GDM1 (cell line): ENCODE data around the gene CNOT10.
A peak's percentile ranks its signal among the peaks of the same experiment; 100 is the strongest.
"Not testable (repeated sequence)": the region's sequence is repeated elsewhere in the genome, so short reads cannot be mapped to it uniquely, and the experiment has no call there.

Experiments used
- DNase-seq: peaks from one replicate; lab custom pipeline; 2025; lab: John Stamatoyannopoulos, UW

The CNOT10 gene

DNA sequence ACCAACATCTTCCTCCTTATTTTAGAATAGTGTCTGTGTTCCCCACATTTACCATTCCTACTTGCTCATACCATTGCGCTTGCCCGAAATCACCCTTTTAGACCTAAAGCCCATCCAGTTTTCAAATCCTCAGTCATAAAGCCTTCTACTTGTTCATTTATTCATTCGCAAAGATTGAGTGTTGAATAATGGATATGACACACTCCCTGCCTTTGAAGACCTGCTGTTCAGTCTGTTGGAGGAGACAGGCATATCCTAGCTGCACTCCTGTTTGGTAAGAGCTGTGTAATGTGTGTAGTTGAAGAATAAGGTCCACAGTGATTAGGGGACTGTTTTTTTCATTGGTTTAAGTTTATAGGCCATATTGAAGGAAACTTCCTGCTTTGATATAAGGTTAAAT is 1.7 kb downstream of the CNOT10 start:
- no peak for DNase-seq

DNA sequence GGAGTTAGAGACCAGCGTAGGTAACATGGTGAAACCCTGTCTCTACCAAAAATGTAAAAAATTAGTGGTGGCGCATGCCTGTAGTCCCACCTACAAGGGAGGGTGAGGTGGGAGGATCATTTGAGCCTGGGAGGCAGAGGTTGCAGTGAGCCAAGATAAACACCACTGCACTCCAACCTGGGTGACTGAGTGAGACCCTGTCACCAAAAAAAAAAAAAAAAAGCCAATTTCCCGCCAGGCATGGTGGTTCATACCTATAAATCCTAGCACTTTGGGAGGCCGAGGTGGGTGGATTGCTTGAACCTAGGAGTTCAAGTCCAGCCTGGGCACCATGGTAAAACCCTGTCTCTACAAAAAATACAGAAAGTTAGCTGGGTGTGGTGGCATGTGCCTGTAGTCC is 6.9 kb downstream of the CNOT10 start:
- DNase-seq, result no peak

DNA sequence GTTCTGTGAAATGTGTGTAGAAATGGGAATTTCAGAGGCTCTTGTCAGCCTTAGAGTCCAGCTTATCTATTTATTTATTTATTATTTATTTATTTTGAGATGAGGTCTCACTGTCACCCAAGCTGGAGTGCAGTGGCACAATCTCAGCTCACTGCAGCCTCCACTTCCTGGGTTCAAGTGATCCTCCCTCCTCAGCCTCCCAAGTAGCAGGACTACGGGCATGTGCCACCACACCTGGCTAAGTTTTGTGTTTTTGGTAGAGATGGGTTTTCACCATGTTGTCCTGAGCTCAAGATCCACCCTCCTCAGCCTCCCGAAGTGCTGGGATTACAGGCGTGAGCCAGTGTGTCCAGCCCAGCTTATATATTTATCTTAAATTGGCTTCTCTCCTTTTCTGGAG is 11.5 kb downstream of the CNOT10 start:
- DNase-seq, result no peak

DNA sequence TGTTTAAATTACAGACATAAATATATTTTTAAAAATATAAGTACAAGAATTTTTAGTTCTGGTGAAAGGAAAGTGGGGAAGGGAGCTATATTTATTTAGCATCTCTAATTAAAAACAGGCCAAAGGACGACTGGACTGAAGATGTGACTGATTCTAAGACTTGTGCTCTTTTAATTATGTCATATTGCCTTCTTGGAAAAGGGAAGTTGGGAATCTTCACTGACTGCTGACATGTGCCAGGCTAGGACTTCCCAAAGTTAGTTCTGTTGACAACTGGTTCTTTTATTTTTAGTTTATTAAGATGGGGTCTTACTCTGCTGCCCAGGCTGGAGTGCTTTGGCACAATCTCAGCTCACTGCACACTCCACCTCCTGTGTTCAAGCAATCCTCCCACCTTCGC is 13.5 kb downstream of the CNOT10 start:
- DNase-seq, result no peak

DNA sequence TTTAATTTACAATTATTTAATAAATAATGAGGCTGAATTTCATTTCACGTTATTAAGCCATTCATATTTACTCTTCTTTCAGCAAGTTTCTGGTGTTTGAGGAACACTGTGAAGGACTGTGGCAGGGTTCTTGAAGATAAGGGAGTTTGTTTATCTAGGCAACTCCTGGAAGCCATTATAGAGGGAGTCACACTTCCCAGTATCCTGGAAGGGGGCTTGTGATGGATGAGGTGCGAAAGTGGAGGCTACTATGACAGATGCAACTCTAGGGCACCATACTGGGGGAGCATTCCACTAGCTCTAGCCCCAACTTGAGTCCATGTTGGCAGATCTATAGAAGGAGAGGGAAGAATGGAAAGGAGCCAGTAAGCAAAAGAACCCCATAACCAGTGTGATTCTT is 14.4 kb downstream of the CNOT10 start:
- no peak for DNase-seq

DNA sequence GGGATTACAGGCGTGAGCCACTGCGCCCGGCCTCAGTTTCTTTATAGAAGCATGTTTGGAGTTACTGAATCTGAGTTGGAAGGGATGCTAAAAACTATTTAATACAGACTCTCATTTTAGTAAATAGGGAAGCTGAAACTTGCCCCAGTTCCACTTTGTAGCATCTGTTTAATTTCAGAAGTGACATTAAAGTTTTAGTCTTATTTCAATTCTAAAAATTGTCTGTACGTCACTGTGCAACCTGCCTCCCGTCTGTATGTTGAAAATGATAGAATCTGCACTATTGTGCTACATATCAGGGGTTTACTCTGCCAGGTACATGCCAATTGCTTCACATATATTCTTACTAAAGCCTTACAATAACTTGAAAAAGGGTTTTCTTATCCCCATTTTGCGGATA is 15.3 kb downstream of the CNOT10 start:
- no peak for DNase-seq

DNA sequence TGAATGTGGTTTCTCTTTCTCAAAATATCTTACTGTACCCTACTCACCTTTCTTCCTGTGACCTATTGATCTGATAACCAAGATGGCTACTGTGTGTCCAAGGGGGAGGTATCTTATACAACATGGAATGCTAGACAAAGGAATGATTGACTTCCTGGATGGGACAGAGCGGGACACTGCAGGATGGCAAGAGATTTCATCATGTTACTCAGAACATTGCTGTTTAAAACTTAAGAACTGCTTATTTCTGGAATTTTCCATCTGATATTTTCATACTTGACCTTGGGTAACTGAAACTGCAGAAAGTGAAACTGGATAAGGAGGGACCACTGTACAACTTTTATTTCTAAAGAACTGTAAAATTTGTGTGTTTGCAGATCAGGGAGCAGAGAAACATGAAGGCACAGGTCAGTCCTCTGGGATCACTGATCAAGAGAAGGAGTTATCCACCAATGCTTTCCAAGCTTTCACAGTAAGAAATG is 18.5 kb downstream of the CNOT10 start:
- no peak for DNase-seq

DNA sequence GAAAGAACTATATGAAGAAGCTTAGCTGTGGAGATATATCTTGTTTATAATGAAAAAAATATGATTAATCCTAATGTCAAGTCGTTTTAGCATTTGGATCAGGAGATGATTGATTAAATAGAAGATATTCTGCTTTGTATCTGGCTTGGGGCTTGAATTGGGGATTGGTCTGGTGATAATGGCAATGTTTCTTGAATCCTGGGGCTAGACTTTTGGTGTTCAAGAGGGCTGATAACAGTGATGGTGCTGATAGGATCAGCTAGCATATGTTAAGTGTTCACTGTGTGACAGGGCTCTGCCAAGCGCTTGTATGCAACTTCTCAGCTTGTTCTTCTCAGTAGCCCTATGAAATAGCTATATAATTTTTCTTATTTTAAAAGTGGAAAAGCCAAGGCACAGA is 20.2 kb downstream of the CNOT10 start:
- no peak for DNase-seq

DNA sequence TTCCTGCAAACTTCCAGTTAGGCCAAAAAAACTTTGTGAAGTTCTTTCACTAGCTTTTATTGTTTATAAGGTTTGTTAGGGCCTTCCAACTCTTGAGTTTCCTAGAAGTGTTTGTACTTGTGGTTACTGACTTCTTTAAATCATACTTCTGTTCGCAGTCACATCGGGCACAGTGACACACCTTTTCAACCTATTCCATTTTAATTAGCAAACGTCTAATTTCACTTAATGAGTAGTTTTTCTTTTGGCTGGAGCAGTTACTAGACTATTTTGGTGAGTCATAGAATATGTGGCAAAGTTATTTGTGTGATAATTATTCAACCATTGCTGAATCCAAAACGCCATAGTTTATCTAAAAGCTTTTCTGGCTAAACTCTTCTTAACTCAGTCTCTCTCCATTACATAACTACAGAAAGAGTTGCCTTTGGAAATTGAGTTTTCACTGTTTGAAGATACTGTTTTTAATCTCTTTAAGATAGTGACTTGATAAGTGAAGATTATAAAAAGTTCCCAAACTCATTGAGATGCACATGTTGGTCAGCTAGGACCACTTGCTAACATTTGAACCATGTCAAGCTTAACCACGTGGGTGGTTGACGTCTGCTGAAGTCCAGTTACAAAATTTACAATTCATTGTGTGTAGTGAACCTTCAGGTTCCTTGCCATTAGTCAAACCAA is 21.5 kb downstream of the CNOT10 start:
- no peak for DNase-seq

DNA sequence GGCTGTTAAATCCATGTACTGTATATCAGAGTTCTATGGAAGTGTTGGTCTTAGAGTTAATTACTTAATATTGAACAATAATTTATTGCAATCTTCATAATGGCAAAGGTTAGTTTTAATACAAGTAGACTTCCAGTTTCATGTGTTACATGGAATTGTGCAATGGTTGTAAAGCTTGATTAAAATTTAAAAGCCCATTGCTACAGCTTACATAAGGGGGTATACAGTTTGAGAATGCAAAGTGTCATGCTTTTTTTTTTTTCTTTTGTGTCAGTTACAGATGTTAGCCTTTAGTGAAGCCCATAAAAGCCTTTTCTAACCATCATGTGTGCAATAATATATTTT is 22.0 kb downstream of the CNOT10 start:
- DNase-seq, result no peak

DNA sequence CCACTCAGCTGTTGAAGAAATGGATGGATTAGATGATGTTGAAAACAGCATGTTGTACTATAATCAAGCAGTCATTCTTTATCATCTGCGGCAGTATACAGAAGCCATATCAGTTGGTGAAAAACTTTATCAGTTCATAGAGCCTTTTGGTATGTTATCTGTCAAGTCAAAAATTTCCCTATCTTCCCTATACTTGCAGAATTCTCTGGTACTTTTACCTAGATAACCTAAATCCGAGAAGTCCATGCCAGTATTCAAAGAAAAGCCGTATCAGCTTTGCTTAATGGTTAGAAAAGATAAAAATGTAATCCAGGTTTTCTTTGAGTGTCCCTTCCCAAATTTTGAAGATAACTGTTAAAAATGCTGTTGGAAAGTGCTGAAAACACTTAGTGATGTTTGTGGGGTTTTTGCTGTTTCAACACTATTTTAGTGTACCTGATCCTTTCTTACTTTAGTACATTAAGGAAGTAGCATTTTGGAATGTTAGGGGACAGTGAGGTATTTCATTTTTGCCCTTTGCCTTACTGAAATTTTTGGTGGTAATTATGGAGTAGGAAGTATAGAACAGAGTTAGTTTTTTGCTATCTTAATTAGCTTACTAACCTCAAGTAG is 23.8 kb downstream of the CNOT10 start:
- DNase-seq, result no peak

DNA sequence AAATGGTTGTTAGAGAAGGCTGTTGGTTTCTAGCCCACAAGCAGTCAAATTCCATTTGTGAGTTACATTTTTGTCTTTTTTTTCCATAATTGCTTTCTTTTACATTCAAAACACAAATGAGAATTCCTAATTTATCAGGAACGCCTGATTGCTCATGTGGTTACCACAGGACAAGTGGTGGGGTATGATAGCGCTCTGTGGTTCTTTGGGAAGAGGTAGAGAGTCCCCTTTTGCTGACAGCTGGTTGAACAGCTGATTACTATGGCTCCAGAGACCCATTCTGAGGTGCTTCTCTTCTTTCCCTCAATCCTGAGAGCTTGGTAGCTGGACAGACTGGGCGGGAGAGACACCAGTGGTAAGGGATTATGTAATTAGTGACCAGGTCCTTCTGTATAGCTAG is 24.4 kb downstream of the CNOT10 start:
- DNase-seq, result no peak

DNA sequence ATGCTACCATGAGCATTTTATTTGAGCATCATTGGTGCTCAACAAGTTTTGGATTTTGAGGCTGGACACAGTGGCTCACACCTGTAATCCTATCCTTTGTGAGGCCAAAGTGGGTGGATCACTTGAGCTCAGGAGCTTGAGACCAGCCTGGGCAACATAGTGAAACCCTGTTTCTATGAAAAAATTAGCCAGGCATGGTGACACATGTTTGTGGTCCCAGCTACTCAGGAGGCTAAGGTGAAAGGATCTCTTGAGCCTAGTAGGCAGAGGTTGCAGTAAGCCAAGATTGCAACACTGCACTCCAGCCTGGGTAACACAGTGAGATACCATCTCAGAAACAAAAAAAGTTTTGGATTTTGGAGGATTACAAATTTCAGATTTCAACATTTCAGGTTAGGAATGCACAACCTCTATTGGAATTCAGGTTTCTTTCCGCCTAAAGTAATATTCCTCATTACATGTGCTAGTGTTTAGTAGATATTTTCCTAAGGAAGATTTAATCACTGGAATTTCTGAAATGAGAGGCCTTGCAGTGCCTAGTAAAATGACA is 27.6 kb downstream of the CNOT10 start:
- no peak for DNase-seq

DNA sequence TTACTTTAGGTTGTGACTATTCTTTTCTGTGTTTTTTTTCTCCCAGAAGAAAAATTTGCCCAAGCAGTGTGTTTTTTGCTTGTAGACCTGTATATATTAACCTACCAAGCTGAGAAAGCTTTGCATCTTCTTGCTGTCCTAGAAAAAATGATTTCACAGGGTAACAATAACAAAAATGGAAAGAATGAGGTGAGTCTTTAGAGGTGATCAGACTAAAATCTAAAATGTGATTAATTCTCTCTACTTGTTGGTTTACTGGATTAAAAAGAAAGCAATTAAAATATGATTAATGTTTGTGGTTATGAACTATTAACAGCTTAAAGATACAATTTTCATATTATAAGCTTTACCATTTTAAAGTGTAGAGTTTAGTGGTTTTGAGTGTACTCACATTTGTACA is 28.2 kb downstream of the CNOT10 start:
- no peak for DNase-seq

DNA sequence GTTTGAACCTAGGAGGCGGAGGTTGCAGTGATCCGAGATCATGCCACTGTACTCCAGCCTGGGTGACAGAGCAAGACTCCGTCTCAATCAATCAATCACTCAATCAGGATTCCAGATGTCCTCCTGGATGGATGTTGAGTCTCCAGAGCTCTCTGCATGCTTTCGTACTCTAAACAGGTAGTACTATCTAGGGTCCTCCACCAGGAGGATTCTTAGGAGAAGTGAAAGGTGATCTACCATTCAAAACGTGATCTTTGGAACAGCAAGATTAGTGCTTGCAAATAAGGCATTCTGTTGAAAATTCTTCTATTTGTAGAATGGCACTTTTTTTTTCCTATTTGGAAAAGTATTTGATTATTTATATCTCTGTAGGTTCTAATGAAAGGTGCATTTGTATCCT is 34.3 kb downstream of the CNOT10 start:
- no peak for DNase-seq

DNA sequence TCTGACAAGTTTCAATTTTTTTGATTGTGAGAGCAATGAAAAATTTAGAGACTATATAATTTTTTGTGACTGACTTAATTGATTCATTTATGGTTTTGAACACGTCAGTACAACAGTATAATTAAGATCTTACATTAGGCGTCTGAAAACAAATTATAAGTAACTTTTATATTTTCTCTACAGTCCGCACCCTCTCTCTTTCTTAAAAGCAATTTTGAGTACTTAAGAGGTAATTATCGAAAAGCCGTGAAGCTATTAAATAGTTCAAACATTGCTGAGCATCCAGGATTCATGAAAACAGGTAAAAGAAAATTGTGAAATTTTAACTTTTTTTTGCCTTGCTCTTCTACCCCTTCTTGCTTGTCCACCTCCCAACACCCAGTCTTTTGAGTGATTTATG is 34.9 kb downstream of the CNOT10 start:
- DNase-seq, result no peak

DNA sequence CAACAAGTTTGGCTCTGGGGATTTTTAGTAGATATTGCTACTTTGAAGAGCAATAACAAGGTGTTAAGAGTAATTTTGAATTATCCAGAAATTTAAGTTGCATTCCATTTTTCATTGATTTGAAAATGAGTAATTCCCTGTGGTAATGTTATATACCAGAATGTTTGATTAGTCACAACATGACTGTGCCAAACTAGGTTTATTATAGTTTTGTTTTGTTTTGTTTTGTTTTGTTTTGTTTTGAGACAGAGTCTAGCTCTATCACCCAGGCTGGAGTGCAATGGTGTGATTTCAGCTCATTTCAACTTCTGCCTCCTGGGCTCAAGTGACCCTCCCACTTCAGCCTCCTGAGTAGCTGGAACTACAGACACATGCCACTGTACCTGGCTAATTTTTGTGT is 40.7 kb downstream of the CNOT10 start:
- DNase-seq, result no peak

DNA sequence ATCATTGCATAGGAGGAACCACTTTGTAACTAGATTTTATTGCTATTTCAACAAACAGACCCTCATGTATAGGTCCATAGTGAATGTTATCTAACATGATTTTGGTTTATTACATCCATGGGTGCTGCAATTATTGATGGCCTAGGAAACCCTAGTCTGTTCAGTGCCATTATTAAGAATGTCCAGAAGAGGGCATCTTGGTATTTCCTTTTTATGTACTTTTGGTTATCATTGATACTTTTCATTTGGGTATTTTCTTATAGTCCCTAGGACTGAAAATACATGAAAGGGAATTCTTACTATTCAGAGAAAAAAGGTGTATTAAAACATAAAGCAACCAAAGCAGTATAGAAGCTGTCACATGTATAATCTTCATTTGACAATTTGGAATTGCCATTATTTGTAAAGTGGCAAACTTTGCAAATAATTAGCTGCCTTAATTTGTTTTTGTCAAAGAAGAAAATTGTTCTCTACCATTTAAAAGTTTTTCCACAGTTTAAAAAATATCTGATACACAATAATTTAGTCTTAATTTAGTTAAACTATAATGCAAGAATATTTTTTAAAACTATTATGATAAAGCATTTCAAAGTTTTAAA is 48.7 kb downstream of the CNOT10 start:
- DNase-seq, result peak; percentile 8

DNA sequence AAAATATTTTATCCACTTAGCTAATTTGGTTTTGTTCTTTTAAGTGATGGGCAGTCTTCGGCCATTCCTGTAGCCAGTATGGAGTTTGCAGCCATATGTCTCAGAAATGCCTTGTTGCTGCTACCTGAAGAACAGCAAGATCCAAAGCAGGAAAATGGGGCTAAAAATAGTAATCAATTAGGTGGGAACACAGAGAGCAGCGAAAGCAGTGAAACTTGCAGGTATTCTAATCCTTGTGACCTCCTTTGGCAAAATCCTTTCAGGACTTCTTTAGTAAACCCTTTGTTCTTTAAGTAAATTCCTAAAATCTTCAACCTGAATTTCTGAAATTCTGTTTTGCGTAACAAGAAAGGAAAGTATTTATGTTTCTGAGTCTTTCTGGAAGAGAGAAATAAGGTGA is 49.8 kb downstream of the CNOT10 start:
- DNase-seq, result no peak

DNA sequence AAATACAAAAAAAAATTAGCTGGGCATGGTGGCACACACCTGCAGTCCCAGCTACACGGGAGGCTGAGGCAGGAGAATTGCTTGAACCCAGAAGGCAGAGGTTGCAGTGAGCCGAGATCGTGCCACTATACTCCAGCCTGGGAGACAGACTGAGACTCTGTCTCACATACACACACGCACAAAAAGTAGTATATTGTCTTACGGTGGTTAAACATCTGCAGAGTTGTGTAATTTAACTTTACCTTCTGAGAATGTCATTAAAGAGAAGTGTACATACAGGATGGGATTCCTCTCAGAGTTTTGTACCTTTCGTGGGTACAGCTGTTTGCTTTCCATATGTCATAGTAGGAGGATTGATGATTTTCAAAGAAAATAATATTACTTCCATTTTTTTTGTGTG is 58.5 kb downstream of the CNOT10 start:
- not testable (repeated sequence) for DNase-seq

DNA sequence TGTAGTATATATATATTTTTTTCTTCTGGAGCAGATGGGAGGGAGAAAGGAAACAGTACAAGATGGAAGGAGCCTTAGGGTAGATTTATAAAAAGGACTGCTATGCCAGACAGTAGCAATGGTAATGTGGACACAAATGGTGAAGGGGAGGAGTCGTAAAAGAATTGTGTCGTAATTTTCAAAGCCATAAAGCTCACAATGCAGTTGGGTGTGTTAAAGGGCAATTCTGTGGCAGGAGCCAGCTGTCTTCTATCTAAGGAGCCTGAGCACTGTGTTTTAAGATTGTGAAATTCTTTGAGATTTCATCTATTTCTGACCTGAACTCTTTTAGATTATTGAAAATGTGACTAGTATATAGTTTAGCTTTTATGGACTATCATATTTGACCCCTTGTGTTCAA is 58.9 kb downstream of the CNOT10 start:
- DNase-seq, result no peak

DNA sequence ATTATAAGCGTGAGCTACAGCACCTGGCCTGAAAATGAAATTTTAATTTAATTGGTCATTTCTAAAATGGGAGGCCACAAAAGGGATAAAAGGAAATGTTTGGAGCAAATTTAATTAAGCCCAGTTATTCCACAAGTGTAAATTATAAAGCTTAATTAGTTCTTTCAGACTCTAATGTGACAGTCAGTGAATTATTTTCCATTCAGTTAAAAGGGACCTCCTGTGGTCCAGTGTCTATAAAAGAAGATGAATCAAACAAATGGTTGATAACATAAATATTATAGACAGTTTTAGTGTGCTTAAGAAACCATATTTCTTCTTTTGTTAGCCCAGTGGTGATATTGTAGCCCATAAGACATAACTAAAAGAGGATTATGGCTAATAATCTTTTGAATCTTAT is 66.4 kb downstream of the CNOT10 start:
- no peak for DNase-seq

DNA sequence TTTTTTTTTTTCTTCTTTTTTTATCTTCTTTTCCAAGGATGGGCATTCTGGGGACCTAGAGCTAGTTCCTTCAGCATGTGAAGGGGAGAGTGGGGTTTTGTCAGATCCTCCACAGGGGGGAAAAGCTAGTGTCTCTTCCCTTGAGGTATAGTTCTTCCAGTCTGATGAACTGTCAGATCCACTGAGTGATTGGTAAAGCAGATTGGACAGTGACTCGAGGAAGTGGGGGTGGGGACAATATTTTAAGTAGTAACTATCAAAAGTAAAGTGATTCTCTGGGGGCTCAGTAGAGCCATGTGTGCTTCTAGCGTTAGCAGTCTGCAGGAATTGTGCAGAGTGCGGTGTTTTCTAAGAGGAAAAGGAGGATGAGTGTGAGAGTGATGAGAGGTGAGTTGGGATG is 70.8 kb downstream of the CNOT10 start:
- no peak for DNase-seq
